GM13976 (cell line): Measurements from ENCODE around the gene SLC29A2.

Source experiments
- DNase-seq: peaks from one replicate; pipeline ENCODE4 v3.0.0; 2012; ENCODE audit warnings: low spot score
- CTCF ChIP-seq: IDR thresholded peaks from 2 replicates; pipeline ENCODE4 v1.5.1; 2012; ENCODE audit warnings: borderline replicate concordance, mild to moderate bottlenecking; ENCODE audit not compliant: insufficient read depth; ENCODE audit errors: extremely low read depth, missing control alignments, control extremely low read depth
- in situ Hi-C: fragments of 300-500 bp; cut with MboI; formaldehyde crosslinking; loops from one replicate; pipeline ENCODE4 v1.12.0; 2022; ENCODE audit warnings: low sequenced_read_pairs, mixed read lengths, inconsistent platforms; ENCODE audit not compliant: unreplicated experiment

Gene SLC29A2

GRCh38 chr11:66337103-66337899, 34.3 kb downstream of the SLC29A2 start:
- DNase-seq = no peak
- TF ChIP-seq CTCF = no peak
- in situ Hi-C loops = no loop called here

GRCh38 chr11:66336234-66337102, 35.1 kb downstream of the SLC29A2 start, which contains the start of gene RIN1:
Gene RIN1, minus strand, starts transcription at chr11:66336434. Its CDS starts 32 bp downstream, at chr11:66336402.
- in situ Hi-C loops = no loop called here
- TF ChIP-seq CTCF = peak; percentile 19
- DNase-seq = peak; percentile 86

GRCh38 chr11:66335531-66336233, 35.9 kb downstream of the SLC29A2 start:
- in situ Hi-C loops = no loop called here
- TF ChIP-seq CTCF = no peak
- no peak for DNase-seq

GRCh38 chr11:66334605-66335442, 36.7 kb downstream of the SLC29A2 start:
- no peak for TF ChIP-seq CTCF
- in situ Hi-C loops = no loop called here
- no peak for DNase-seq

GRCh38 chr11:66333896-66334604, 37.5 kb downstream of the SLC29A2 start:
- in situ Hi-C loops = no loop called here
- TF ChIP-seq CTCF = no peak
- DNase-seq = no peak
